Lower leg skin (tissue), 4 donors: Measurements from ENCODE around the gene ICAM2. TPM values are rescaled to one million over a fixed set of nuclear protein-coding genes. Genes with fewer than 3 reads are reported as not detected.

Source experiments
- DNase-seq, 2 donors: peaks; one replicate each; pipeline ENCODE4 v3.0.0-alpha.2; 2019; ENCODE audit warnings: low spot score in 2 of 2
- H3K4me3 ChIP-seq: fragments of 200-600 bp; sonication (generic); 2 replicates; pipeline ENCODE4 v1.5.1; 2017; ENCODE audit warnings: mild to moderate bottlenecking, low read depth; ENCODE audit not compliant: poor library complexity, severe bottlenecking
- POLR2A ChIP-seq, 2 donors: fragments of 450-650 bp; IDR thresholded peaks; one replicate each; pipeline ENCODE4 v1.6.1; 2016 to 2017; ENCODE audit warnings: antibody characterized with exemption in 2 of 2, mild to moderate bottlenecking in 1 of 2, moderate library complexity in 1 of 2
- WGBS, 2 donors: methylation state at CpG; one replicate each; pipeline ENCODE4 v1.1.5; 2018; 5-methylcytosine and 5-hydroxymethylcytosine counted together
- intact Hi-C: fragments of 100-400 bp; cut with DNase I; formaldehyde crosslinking; loops from one replicate; pipeline ENCODE4 v1.15.0; 2023; ENCODE audit warnings: low total_unique reads
- total RNA-seq, 4 donors: library from RNA; depleted of rRNA; stranded (reverse); fragments of >200 nt; gene quantifications; one replicate each; pipeline ENCODE4 v1.1.0, GENCODE V29; 2016
- TF ChIP-seq, protein P1 (sequence below), 3 donors: fragments of 450-650 bp; IDR thresholded peaks; one replicate each; pipeline ENCODE4 v1.5.1; 2016; ENCODE audit warnings: antibody characterized with exemption in 3 of 3, mild to moderate bottlenecking in 3 of 3, moderate library complexity in 2 of 3

ICAM2 gene
- total RNA-seq, 4 donors from 2014 or later: 11.5 to 26.8 (median 19.9) TPM

DNA sequence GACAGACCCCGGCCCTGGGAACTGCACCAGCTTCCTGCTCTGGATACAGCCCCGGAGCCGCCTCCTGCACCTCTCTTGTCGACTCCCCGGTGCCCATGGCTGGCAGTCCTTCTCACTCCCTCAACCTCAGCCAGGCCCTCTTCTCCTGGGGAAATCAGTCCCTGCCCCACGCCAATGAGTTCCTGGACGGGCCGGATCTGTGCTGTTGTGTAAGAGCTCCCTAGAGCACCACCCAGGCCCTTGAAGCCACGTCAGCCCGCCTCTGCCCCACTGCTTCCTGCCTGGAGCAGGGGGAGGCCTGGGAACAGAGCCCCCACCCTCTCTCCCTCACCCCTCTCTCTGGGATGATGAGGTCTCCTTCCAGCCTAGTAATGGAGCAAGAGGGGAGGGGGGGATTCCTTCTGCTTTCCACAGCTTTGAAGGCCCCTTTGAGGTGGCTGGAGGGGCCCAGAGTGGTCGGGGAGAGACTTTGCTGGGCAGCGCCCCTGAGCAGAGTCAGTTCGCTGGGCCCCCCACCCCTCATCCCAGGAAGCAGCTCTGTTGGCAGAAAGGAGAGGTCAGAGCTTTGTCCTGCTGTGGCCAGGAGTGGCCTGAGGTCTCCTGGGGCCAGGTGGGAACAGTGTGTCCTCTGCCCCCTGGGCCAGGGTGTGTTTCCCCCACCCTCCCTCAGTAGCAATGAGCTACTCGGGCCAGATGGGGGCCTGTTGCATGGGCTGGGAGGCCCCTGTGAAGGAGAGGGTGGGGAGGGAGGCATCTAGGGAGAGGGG is 18.5 kb downstream of the ICAM2 start:
- TF ChIP-seq POLR2A (IDR thresholded peaks at IDR 0.05): no peak
- TF ChIP-seq, protein P1, sequence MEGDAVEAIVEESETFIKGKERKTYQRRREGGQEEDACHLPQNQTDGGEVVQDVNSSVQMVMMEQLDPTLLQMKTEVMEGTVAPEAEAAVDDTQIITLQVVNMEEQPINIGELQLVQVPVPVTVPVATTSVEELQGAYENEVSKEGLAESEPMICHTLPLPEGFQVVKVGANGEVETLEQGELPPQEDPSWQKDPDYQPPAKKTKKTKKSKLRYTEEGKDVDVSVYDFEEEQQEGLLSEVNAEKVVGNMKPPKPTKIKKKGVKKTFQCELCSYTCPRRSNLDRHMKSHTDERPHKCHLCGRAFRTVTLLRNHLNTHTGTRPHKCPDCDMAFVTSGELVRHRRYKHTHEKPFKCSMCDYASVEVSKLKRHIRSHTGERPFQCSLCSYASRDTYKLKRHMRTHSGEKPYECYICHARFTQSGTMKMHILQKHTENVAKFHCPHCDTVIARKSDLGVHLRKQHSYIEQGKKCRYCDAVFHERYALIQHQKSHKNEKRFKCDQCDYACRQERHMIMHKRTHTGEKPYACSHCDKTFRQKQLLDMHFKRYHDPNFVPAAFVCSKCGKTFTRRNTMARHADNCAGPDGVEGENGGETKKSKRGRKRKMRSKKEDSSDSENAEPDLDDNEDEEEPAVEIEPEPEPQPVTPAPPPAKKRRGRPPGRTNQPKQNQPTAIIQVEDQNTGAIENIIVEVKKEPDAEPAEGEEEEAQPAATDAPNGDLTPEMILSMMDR (IDR thresholded peaks at IDR 0.05): no peak
- WGBS, 2 donors: 64 to 81% methylated on average over 13 to 14 of the region's 14 CpGs
- peak in 1 of 2 donors; percentile 93 for DNase-seq
- intact Hi-C loops: no loop called here
- H3K4me3 ChIP-seq: no peak overlapping the region

DNA sequence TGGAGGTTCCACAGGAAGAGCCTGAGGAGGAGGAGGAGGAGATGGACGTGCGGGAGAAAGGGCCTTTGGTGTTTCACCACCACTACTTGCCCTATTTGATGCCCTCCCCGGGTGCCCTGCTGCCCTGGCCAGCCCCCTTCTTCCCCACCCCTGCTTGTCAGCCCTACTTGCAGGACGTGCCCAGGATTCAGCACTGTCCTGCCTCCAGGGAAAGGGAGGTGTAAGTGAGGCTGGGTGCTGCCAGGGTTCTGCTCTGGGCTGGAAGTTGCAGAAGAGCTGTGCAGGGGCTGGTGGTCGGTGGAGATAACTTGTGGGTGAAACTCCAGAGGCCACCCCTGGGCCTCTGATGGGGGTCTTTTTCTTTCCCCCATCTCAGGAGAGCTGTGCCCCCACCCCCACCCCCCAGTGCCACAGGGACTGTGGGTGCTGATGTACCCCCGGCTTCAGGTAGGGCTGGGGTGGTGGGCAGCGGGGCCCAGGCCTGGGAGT is 19.3 kb downstream of the ICAM2 start:
- 79% methylated on average over 7 of the region's 7 CpGs for WGBS, 2 donors
- intact Hi-C loops: no loop called here
- peak in 1 of 2 donors; percentile 70 for DNase-seq
- no peak for TF ChIP-seq POLR2A (IDR thresholded peaks at IDR 0.05)
- TF ChIP-seq, protein P1 (IDR thresholded peaks at IDR 0.05): no peak
- H3K4me3 ChIP-seq: no peak overlapping the region

DNA sequence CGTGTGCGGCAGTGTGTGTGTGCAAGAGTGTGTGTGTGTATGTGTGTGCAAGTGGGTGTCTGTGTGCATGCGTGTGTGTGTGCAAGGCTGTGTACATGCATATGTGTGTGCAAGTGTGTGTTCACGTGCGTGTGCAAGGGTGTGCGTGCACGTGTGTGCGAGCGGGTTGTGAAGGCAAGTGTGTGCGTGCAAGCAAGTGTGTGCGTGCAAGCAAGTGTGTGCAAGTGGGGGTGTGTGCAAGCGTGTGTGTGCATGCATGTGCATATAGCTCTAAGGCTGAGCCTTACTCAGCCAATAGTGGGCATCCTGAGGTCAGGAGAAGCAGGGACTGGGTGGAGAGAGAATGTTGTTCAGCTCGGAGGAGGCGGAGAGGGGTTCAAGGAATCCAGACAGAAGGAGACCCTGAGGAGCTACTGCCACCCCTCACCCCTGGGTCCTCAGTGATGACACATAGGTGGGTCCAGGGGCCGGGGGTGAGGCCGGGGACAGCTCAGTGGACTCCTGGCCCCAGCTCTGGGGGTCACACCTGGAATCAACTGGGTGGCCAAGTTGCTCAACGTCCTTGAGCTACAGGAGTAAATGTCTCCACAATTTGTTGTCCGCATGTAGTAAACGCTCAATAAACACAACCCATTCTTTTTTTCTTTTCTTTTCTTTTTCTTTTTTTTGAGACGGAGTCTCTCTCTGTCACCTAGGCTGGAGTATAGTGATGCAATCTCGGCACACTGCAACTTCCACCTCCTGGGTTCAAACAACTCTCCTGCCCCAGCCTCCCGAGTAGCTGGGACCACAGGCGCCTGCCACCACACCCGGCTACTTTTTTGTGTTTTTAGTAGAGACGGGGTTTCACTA is 20.5 kb downstream of the ICAM2 start:
- no peak overlapping the region for H3K4me3 ChIP-seq
- TF ChIP-seq POLR2A (IDR thresholded peaks at IDR 0.05): no peak
- TF ChIP-seq, protein P1 (IDR thresholded peaks at IDR 0.05): peak in 1 of 3 donors; percentile 17
- 78 to 79% methylated on average over 25 of the region's 25 CpGs for WGBS, 2 donors
- intact Hi-C loops: no loop called here
- DNase-seq: peak in 1 of 2 donors; percentile 69

DNA sequence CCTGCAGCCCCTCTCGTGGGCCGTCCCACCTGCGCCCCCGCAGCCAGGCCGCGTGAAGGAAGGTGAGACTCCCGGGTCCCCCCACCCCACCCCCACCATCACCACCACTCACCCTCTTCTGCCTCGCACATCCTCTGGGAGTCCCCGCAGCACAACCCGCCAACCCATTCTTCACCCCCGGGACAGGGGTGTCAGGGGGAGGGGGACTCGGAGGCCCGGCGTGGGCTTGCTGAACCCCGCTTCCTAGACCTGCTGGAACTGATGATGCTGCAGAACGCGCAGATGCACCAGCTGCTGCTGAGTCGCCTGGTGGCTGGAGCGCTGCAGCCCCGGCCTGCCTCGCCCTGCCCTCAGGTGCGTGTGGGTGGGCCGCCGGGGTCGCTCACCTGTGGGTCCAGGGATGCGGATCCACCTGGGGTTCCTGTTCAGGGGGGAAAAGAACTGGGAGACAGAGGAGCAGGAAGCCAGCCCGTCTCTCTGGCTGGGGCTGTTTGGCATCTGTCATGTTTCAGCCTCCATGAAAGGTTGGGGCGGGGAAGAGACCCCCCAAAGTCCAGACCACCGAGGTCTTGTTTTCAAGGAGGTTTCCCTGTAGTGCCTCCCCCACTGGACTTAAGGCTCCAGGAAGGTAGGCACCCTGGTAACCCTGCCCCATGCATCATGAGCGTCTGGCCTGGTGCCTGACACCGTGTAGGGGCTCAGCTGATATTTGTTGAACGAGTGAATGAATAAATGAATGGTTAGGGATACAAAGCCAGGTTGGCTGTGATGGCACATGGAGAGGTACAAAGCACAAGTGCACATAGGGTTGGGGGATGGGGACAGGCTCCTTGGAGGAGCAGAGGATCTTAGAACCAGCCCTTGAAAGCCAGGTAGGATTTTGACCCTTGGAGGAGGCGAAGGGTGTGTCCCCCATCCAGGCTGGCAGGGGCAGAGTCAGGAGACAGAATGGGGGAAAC is 21.4 kb downstream of the ICAM2 start:
- TF ChIP-seq, protein P1 (IDR thresholded peaks at IDR 0.05): no peak
- TF ChIP-seq POLR2A (IDR thresholded peaks at IDR 0.05): no peak
- intact Hi-C loops: no loop called here
- 16% methylated on average over 31 to 32 of the region's 33 CpGs for WGBS, 2 donors
- peak in 1 of 2 donors; percentile 84 for DNase-seq
- no peak overlapping the region for H3K4me3 ChIP-seq

DNA sequence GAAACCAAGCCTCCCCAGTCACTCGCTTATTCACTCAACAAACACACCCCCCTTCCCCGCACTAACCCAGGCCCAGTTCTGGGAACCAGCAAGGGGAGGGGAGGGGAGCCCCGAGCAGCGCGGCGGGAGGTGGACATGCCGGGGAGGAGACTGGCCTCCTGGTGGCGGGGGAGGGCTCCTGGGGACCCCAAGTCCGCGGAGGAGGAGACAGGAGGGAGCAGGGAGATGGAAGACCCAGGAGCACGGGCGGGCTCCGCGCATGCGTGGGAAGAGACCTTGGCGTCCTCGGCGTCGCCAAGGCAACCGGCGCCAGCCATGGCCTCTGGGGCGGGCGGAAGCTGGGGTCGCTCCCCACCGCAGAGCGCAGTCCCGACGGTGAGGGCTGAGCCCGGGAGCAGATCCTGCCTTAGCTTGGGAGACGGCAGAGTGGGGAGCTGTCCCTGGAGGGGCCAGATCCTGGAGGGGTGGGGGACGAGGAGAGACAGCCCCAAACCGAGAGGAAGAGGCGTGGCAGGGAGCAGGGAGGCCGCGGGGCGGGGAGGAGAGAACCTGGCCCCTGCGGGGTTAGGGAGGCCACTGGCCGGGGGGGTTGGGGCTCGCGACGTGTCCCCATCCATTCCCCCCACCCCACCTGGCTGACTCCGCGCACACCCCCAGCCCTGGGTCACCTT is 22.2 kb downstream of the ICAM2 start, which contains the start of gene PRR29:
Gene PRR29 (plus strand): TSS at position 302 of the 671 bp plus-strand sequence. CDS start 14 bp downstream, at position 316.
- intact Hi-C loops: no loop called here
- no peak for TF ChIP-seq POLR2A (IDR thresholded peaks at IDR 0.05)
- TF ChIP-seq, protein P1 (IDR thresholded peaks at IDR 0.05): no peak
- DNase-seq: peak in 1 of 2 donors; percentile 89
- H3K4me3 ChIP-seq: peak within 1 kb of the TSS; percentile 43
- WGBS, 2 donors: 2% methylated on average over 43 of the region's 43 CpGs
